CD4-positive, alpha-beta memory T cell (primary cell): ENCODE results near the gene NDUFC2. TPM values are rescaled to one million over a fixed set of nuclear protein-coding genes. Genes with fewer than 3 reads are reported as not detected.

Source experiments
- CTCF ChIA-PET: fragments of 350-600 bp; sonication (Branson Sonifier 250); formaldehyde crosslinking; loops from one replicate; lab custom pipeline; 2021; ENCODE audit warnings: inconsistent platforms; ENCODE audit not compliant: partially characterized antibody; lab: Charles Lee
- POLR2A ChIA-PET: fragments of 350-600 bp; sonication (Branson Sonifier 250); formaldehyde crosslinking; loops from one replicate; lab custom pipeline; 2021; ENCODE audit not compliant: partially characterized antibody; lab: Charles Lee
- DNase-seq, 5 donors: peaks; one replicate each; pipeline versions ENCODE4 v3.0.0 to v3.0.0-alpha.2; 2020 to 2022; ENCODE audit warnings: mixed read lengths in 1 of 5
- H3K27ac ChIP-seq: one replicate; pipeline ENCODE4 v1.7.0; 2013; ENCODE audit warnings: low read depth, low read length
- H3K27me3 ChIP-seq: 2 replicates; pipeline ENCODE4 v1.7.0; 2013; ENCODE audit warnings: mild to moderate bottlenecking, low read length, moderate library complexity; ENCODE audit not compliant: insufficient read depth
- H3K36me3 ChIP-seq: 2 replicates; pipeline ENCODE4 v1.7.0; 2013; ENCODE audit warnings: mild to moderate bottlenecking, low read length, moderate library complexity; ENCODE audit not compliant: insufficient read depth
- H3K4me1 ChIP-seq: 2 replicates; pipeline ENCODE4 v1.7.0; 2013; ENCODE audit warnings: mild to moderate bottlenecking, low read length, moderate library complexity; ENCODE audit not compliant: insufficient read depth
- H3K4me3 ChIP-seq, 2 donors: one replicate each; pipeline ENCODE4 v1.7.0; 2013; ENCODE audit warnings: low read length in 2 of 2, mild to moderate bottlenecking in 1 of 2
- H3K9me3 ChIP-seq, 2 donors: one replicate each; pipeline ENCODE4 v1.7.0; 2013; ENCODE audit warnings: low read length in 2 of 2, control low read depth in 1 of 2; ENCODE audit not compliant: control insufficient read depth in 1 of 2
- H3K27ac Mint-ChIP-seq, 7 donors: one replicate each; pipeline ENCODE4 v1.8.0; 2020 to 2021; ENCODE audit warnings: mixed read lengths in 7 of 7, mild to moderate bottlenecking in 6 of 7, inconsistent platforms in 3 of 7, moderate library complexity in 3 of 7
- H3K27me3 Mint-ChIP-seq, 2 donors: one replicate each; pipeline ENCODE4 v1.8.0; 2020 to 2021; ENCODE audit warnings: mixed read lengths in 2 of 2
- H3K36me3 Mint-ChIP-seq, 2 donors: one replicate each; pipeline ENCODE4 v1.8.0; 2020 to 2021; ENCODE audit warnings: mixed read lengths in 2 of 2, inconsistent platforms in 1 of 2, mild to moderate bottlenecking in 1 of 2
- H3K4me1 Mint-ChIP-seq, 4 donors: one replicate each; pipeline ENCODE4 v1.8.0; 2020 to 2021; ENCODE audit warnings: mixed read lengths in 4 of 4, mild to moderate bottlenecking in 1 of 4
- H3K4me3 Mint-ChIP-seq, 8 donors: one replicate each; pipeline ENCODE4 v1.8.0; 2020 to 2021; ENCODE audit warnings: mixed read lengths in 8 of 8, mild to moderate bottlenecking in 7 of 8, moderate library complexity in 6 of 8, inconsistent platforms in 3 of 8
- H3K9me3 Mint-ChIP-seq, 8 donors: one replicate each; pipeline ENCODE4 v1.8.0; 2020 to 2021; ENCODE audit warnings: mixed read lengths in 8 of 8, mild to moderate bottlenecking in 5 of 8, inconsistent platforms in 3 of 8, moderate library complexity in 1 of 8
- intact Hi-C: fragments of 100-400 bp; cut with micrococcal nuclease; formaldehyde crosslinking; loops from one replicate; pipeline ENCODE4 v1.15.1; 2023
- polyA plus RNA-seq, 2 donors: library from polyadenylated mRNA; unstranded; fragments of 300-500 nt; fragmentation: Illumina TruSeq; gene quantifications; one replicate each; pipeline ENCODE4 v1.2.3, GENCODE V29; 2021
- total RNA-seq, 2 experiments: library from RNA; stranded (reverse); gene quantifications; one replicate each; pipeline ENCODE4 v1.2.3, GENCODE V29; 2021

The NDUFC2 gene
- total and polyA plus RNA-seq, 4 experiments from 2014 or later = 80.5 to 188 (median 122) TPM

DNA sequence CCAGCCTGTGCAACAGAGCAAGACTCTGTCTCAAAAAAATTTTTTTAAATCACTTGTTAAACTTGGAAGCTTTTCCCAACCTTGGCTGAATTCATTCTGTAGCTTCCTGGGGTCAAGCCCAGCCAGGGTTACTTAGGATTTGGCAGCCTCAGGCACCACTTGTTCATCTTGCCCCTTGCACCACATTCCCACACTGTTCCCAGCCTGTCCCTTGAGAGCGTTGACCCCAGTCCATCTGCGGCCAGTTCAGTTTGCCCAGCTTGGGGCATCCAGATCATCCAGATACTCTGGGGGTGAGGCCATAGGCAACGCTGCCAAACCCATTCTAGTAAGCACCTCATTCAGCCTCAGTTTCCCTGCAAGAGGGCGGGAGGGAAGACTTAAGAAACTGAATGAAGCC, 24.7 kb downstream of the NDUFC2 start:
- ChIA-PET POLR2A (no interaction called here), CTCF (interaction anchor here (1.0 to 2.7 kb wide), 2 partner anchors 8 to 55 kb away, joined by 3 to 10 read pairs; no protein-coding TSS in a partner anchor)
- no peaks in the 10 kb centered on the region for H3K4me1 Mint-ChIP-seq
- no peaks in the 10 kb centered on the region for H3K36me3 Mint-ChIP-seq
- H3K4me1 ChIP-seq = no peaks in the 10 kb centered on the region
- no peak overlapping the region for H3K4me3 Mint-ChIP-seq
- no peaks in the 10 kb centered on the region for H3K27me3 Mint-ChIP-seq
- intact Hi-C loops = no loop called here
- H3K4me3 ChIP-seq = no peak overlapping the region
- H3K36me3 ChIP-seq = no peaks in the 10 kb centered on the region
- peak overlapping the region in 1 of 7 donors; percentile 2 for H3K27ac Mint-ChIP-seq
- H3K27ac ChIP-seq = no peak overlapping the region
- no peaks in the 10 kb centered on the region for H3K9me3 Mint-ChIP-seq
- DNase-seq = no peak
- H3K27me3 ChIP-seq = no peaks in the 10 kb centered on the region
- no peaks in the 10 kb centered on the region for H3K9me3 ChIP-seq

DNA sequence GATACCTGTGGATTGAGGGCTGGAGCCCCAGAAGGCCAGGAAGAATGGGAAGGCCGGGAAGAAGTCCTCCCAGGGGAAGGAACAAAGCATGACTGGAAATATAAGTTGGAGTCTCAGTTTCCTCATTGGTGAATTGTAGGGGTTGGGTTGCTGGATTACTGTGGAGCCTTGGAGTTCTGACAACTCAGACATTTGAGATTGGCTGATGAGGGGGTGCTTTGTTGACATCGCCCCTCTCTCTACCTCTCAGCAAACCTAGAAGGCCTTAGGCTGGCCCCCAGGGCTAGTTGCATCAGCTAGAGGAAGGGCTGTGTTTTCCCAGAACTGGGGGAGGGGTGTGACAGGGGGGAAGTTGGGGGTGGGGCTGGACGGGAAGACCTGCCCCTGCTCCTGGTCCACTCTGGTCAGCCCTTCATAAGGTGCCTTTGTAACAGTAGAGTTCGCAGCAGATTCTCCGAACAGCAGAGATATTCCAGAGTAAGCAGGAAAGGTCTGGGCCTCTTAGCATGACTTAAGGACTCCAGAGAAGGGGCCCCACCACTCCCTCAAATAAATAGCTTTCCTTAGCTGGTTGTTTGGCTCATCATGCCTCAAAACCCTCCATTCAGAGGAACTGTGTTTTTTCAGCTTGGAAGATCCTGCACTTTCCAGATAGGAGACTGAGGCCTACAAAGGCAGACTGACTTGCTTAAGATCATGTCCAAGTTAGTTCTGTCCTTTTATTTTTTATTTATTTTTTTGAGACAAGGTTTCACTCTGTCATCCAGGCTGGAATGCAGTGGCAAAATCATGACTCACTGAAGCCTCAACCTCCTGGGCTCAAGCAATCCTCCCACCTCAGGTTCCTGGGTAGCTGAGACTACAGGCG, 28.5 kb downstream of the NDUFC2 start:
- H3K4me1 Mint-ChIP-seq = peaks cover 0 to 4% (median under 1%) of the 10 kb centered on the region in 4 donors
- Histone ChIP-seq H3K27ac (no peak overlapping the region), H3K9me3 (no peaks in the 10 kb centered on the region), H3K4me1 (no peaks in the 10 kb centered on the region), H3K27me3 (no peaks in the 10 kb centered on the region), H3K36me3 (no peaks in the 10 kb centered on the region), H3K4me3 (no peak overlapping the region)
- H3K9me3 Mint-ChIP-seq = no peaks in the 10 kb centered on the region
- ChIA-PET POLR2A (no interaction called here), CTCF (no interaction called here)
- peak overlapping the region in 2 of 7 donors; percentile 8 to 40 for H3K27ac Mint-ChIP-seq
- no peaks in the 10 kb centered on the region for H3K27me3 Mint-ChIP-seq
- intact Hi-C loops = no loop called here
- no peaks in the 10 kb centered on the region for H3K36me3 Mint-ChIP-seq
- no peak for DNase-seq
- H3K4me3 Mint-ChIP-seq = no peak overlapping the region

DNA sequence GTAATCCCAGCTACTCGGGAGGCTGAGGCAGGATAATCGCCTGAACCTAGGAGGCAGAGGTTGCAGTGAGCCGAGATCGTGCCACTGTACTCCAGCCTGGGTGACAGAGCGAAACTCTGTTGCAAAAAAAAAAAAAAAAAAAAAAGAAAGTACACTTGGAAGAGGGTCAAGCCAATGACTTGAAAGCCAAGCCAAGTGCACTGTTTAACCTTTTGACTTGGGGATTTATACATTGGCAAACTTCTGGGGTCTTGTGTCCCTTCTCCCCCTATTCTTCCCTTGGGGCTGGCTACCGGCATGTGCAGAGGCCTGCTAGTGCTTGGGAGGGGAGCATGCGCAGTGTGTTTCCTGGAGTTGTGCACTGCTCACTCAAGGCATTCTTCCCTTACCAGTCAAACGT, 30.3 kb downstream of the NDUFC2 start:
- Histone ChIP-seq H3K27me3 (no peaks in the 10 kb centered on the region), H3K4me1 (peaks cover 5% of the 10 kb centered on the region), H3K27ac (no peak overlapping the region), H3K9me3 (no peaks in the 10 kb centered on the region), H3K36me3 (no peaks in the 10 kb centered on the region), H3K4me3 (no peak overlapping the region)
- intact Hi-C loops = no loop called here
- Mint-ChIP-seq H3K36me3 (no peaks in the 10 kb centered on the region), H3K9me3 (no peaks in the 10 kb centered on the region), H3K4me3 (no peak overlapping the region), H3K27ac (no peak overlapping the region), H3K4me1 (peaks cover 4 to 13% (median 6%) of the 10 kb centered on the region in 4 donors), H3K27me3 (no peaks in the 10 kb centered on the region)
- DNase-seq = no peak
- ChIA-PET CTCF (interaction anchor here (1.2 to 1.3 kb wide), 2 partner anchors 10 to 16 kb away, joined by 3 read pairs; no protein-coding TSS in a partner anchor), POLR2A (no interaction called here)

DNA sequence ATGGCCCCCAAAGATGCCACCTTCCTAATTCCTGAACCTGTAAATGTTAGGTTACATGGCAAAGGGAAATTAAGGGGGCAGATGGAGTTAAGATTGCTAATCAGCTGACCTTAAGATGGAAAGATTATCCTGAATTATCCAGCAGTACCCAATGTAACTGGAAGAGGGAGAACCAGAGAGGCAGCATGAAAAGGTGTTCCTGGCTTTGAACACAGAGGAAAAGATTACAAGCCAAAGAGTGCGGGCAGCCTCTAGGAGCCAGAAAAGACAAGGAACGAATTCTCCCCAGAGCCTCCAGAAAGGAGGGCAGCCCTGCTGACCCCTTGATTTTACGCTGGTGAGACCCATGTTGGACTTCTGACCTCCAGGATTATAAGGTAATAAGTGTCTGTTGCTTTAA, 31.1 kb downstream of the NDUFC2 start:
- Mint-ChIP-seq H3K36me3 (no peaks in the 10 kb centered on the region), H3K4me1 (peaks cover 4 to 13% (median 6%) of the 10 kb centered on the region in 4 donors), H3K27ac (no peak overlapping the region), H3K9me3 (no peaks in the 10 kb centered on the region), H3K4me3 (no peak overlapping the region), H3K27me3 (no peaks in the 10 kb centered on the region)
- no peak overlapping the region for H3K27ac ChIP-seq
- H3K27me3 ChIP-seq = no peaks in the 10 kb centered on the region
- peaks cover 5% of the 10 kb centered on the region for H3K4me1 ChIP-seq
- no peaks in the 10 kb centered on the region for H3K9me3 ChIP-seq
- H3K4me3 ChIP-seq = no peak overlapping the region
- CTCF ChIA-PET = interaction anchor here (1.2 to 1.3 kb wide), 2 partner anchors 9 to 17 kb away, joined by 3 read pairs; no protein-coding TSS in a partner anchor
- intact Hi-C loops = no loop called here
- no peaks in the 10 kb centered on the region for H3K36me3 ChIP-seq
- POLR2A ChIA-PET = no interaction called here
- no peak for DNase-seq

DNA sequence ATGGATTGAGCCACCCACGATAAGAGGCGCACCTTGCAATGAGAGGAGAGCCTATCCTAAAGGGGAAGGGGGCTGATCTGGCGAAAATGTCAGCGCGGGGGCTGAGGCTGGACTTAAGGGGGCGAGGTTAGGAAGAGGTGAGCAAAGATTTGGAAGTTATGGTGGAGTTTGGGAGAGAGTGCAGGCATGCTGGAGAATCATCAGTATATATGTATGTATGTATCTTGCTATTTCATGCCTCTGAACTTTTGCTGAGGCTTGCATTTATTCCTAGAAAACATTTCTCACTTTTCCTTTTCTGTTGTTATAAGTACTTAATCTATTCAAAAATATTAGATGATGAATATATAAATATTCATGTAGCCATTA, 33.2 kb downstream of the NDUFC2 start:
- peak overlapping the region in 1 of 7 donors; percentile 42 for H3K27ac Mint-ChIP-seq
- H3K4me3 Mint-ChIP-seq = peak overlapping the region in 1 of 8 donors; percentile 23
- H3K36me3 Mint-ChIP-seq = no peaks in the 10 kb centered on the region

DNA sequence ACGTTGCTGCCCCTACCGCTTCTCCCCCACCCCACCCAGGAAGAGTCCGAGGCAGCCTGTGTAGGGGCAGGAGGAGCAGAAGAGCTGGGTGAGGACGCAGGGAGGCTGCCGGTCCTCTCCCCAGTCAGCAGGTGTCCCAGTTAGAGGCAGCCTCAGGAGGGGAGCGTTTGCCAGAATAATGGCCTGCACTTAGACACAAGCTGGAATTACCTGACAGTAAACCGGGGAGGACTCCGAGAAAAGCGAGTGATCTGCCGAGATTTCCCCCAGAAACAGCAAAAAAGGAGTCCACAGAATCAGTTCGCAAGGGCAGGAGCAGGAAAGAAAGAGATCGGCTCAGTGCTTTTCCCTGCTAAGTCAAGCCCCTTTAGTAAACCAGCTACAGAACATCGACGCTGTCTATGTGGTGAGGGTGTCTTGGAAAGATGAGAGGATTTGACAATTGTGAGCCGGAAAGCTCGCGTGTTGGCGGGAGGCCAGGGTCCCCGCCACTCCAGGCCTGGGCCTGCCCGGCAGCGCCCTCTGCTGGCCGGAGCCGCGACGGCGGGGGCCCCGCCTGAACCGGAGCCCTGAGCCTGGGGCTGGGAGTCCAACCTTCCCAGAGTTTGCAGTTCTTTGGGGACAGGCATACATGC, 33.7 kb downstream of the NDUFC2 start:
- Histone ChIP-seq H3K4me3 (no peak overlapping the region), H3K27ac (no peak overlapping the region), H3K27me3 (no peaks in the 10 kb centered on the region), H3K4me1 (peaks cover 5% of the 10 kb centered on the region), H3K36me3 (no peaks in the 10 kb centered on the region), H3K9me3 (no peaks in the 10 kb centered on the region)
- DNase-seq = peak; percentile 66 to 82 (median 76)
- peaks cover 6 to 13% (median 9%) of the 10 kb centered on the region in 4 donors for H3K4me1 Mint-ChIP-seq
- H3K4me3 Mint-ChIP-seq = peak overlapping the region; percentile 47 to 82 (median 64)
- CTCF ChIA-PET = interaction anchor here (0.6 to 3.7 kb wide), 25 partner anchors 9 to 520 kb away, joined by 3 to 28 read pairs (median 4); partner anchors contain the start of genes INTS4 and THRSP
- H3K27ac Mint-ChIP-seq = peak overlapping the region in 3 of 7 donors; percentile 42 to 80 (median 51)
- H3K36me3 Mint-ChIP-seq = no peaks in the 10 kb centered on the region
- H3K9me3 Mint-ChIP-seq = no peaks in the 10 kb centered on the region
- H3K27me3 Mint-ChIP-seq = no peaks in the 10 kb centered on the region
- POLR2A ChIA-PET = interaction anchor here (1.3 kb wide), 1 partner anchor 51 kb away, joined by 3 read pairs; the partner anchor contains the start of gene INTS4
- intact Hi-C loops = loop anchor here (1.0 kb wide), 2 partner anchors 52 to 270 kb away; partner anchors contain the start of gene INTS4

More for the DNA sequence above, 33.2 kb downstream of the NDUFC2 start:
- H3K27ac ChIP-seq = no peak overlapping the region
- intact Hi-C loops = loop anchor here (1.0 kb wide), 2 partner anchors 52 to 270 kb away; partner anchors contain the start of gene INTS4
- H3K4me1 ChIP-seq = peaks cover 5% of the 10 kb centered on the region
- POLR2A ChIA-PET = no interaction called here
- DNase-seq = no peak
- no peaks in the 10 kb centered on the region for H3K9me3 Mint-ChIP-seq
- no peaks in the 10 kb centered on the region for H3K27me3 ChIP-seq
- CTCF ChIA-PET = interaction anchor here (0.8 to 3.7 kb wide), 21 partner anchors 8 to 520 kb away, joined by 3 to 28 read pairs (median 4); partner anchors contain the start of genes INTS4 and THRSP
- H3K36me3 ChIP-seq = no peaks in the 10 kb centered on the region
- no peaks in the 10 kb centered on the region for H3K9me3 ChIP-seq
- no peaks in the 10 kb centered on the region for H3K27me3 Mint-ChIP-seq
- H3K4me3 ChIP-seq = no peak overlapping the region
- H3K4me1 Mint-ChIP-seq = peaks cover 6 to 13% (median 8%) of the 10 kb centered on the region in 4 donors
